GM10266 (cell line): ENCODE measurements around the gene GPATCH2.

Source experiments
- DNase-seq: peaks from one replicate; pipeline ENCODE4 v3.0.0; 2012; ENCODE audit errors: extremely low spot score
- CTCF ChIP-seq: IDR thresholded peaks from 2 replicates; pipeline ENCODE4 v1.5.1; 2012; ENCODE audit warnings: mild to moderate bottlenecking, low read depth; ENCODE audit not compliant: control insufficient read depth, insufficient read depth; ENCODE audit errors: missing control alignments

Gene GPATCH2

GRCh38 chr1:217630711-217631591 lies at the start of gene GPATCH2, which contains the start of gene SPATA17:
GPATCH2 (minus strand) TSS chr1:217631090; CDS start chr1:217630971, 119 bp downstream.
SPATA17 (plus strand) TSS chr1:217631344; CDS start chr1:217631379, 35 bp downstream.
- DNase-seq, result peak; percentile 76
- TF ChIP-seq CTCF, result no peak

- no peak for TF ChIP-seq CTCF
- DNase-seq, result no peak
Measured at GRCh38 chr1:217674028-217674729, 43.3 kb upstream of the GPATCH2 start.

- no peak for DNase-seq
- no peak for TF ChIP-seq CTCF
Measured at GRCh38 chr1:217673387-217673786, 42.5 kb upstream of the GPATCH2 start.

GRCh38 chr1:217668351-217668940 lies 37.6 kb upstream of the GPATCH2 start:
- TF ChIP-seq CTCF, result no peak
- no peak for DNase-seq

GRCh38 chr1:217661407-217661806 lies 30.5 kb upstream of the GPATCH2 start:
- DNase-seq, result no peak
- TF ChIP-seq CTCF, result no peak

GRCh38 chr1:217660353-217661062 lies 29.6 kb upstream of the GPATCH2 start:
- DNase-seq, result peak; percentile 22

More at GRCh38 chr1:217660353-217661062, 29.6 kb upstream of the GPATCH2 start:
- TF ChIP-seq CTCF, result peak; percentile 55
